T-cell (primary cell): ENCODE results near the gene TCF21. TPM values are rescaled to one million over a fixed set of nuclear protein-coding genes. Genes with fewer than 3 reads are reported as not detected.
"Not testable (repeated sequence)": the region's sequence is repeated elsewhere in the genome, so short reads cannot be mapped to it uniquely, and the experiment has no call there.

Experiments used
- ATAC-seq, 4 experiments: fragments of 200-7000 bp in 3 of 4; fragments of 150-1000 bp in 1 of 4; cut with Tn5 transposase; replicated peaks in 1 of 4; 1 replicate in 3 of 4; 2 replicates in 1 of 4; pipeline ENCODE4 v1.10.0; 2021; ENCODE audit warnings: moderate library complexity in 3 of 4, mild to moderate bottlenecking in 2 of 4, moderate number of reproducible peaks in 1 of 4
- CTCF ChIA-PET, 2 donors: fragments of 300-600 bp; sonication (Branson Sonifier 250); formaldehyde crosslinking; loops; one replicate each; lab custom pipeline; 2022; ENCODE audit warnings: antibody characterized with exemption in 2 of 2; lab: Charles Lee
- POLR2A ChIA-PET, 2 donors: fragments of 300-600 bp; sonication (Branson Sonifier 250); formaldehyde crosslinking; loops; one replicate each; lab custom pipeline; 2022; ENCODE audit warnings: antibody characterized with exemption in 2 of 2; lab: Charles Lee
- DNase-seq, 35 experiments: peaks; one replicate each; pipeline versions ENCODE4 v3.0.0 to v3.0.0-alpha.2; 2013 to 2023
- H3K27ac ChIP-seq: one replicate; pipeline ENCODE4 v1.5.1; 2013; ENCODE audit warnings: low read length
- H3K27me3 ChIP-seq, 2 experiments: replicated peaks in 1 of 2; 1 replicate in 1 of 2; 2 replicates in 1 of 2; pipeline versions ENCODE4 v1.6.1 to v1.7.0; 2013; ENCODE audit warnings: low read length in 1 of 2, mixed read lengths in 1 of 2; ENCODE audit not compliant: control insufficient read depth in 2 of 2, insufficient read depth in 2 of 2; ENCODE audit errors: extremely low read depth in 1 of 2
- H3K36me3 ChIP-seq, 2 donors: 1 replicate in 1 of 2; 2 replicates in 1 of 2; pipeline versions ENCODE4 v1.6.1 to v1.7.0; 2013; ENCODE audit warnings: low read length in 1 of 2; ENCODE audit not compliant: control insufficient read depth in 2 of 2, insufficient read depth in 1 of 2; ENCODE audit errors: extremely low read depth in 1 of 2
- H3K4me1 ChIP-seq, 2 experiments: 1 replicate in 1 of 2; 2 replicates in 1 of 2; pipeline versions ENCODE4 v1.6.1 to v1.7.0; 2013; ENCODE audit warnings: low read length in 2 of 2, mixed read lengths in 1 of 2; ENCODE audit not compliant: insufficient read depth in 2 of 2, control insufficient read depth in 1 of 2; ENCODE audit errors: extremely low read depth in 1 of 2
- H3K4me3 ChIP-seq, 2 donors: 1 replicate in 1 of 2; 2 replicates in 1 of 2; pipeline versions ENCODE4 v1.5.1 to v1.7.0; 2013; ENCODE audit warnings: mild to moderate bottlenecking in 2 of 2, low read length in 1 of 2, moderate library complexity in 1 of 2; ENCODE audit not compliant: control insufficient read depth in 1 of 2; ENCODE audit errors: extremely low read depth in 1 of 2
- H3K9me3 ChIP-seq: 2 replicates; pipeline ENCODE4 v1.7.0; 2013
- H3K27ac Mint-ChIP-seq, 2 donors: one replicate each; pipeline ENCODE4 v1.8.0; 2020 to 2021; ENCODE audit warnings: mild to moderate bottlenecking in 2 of 2, mixed read lengths in 2 of 2
- H3K27me3 Mint-ChIP-seq, 2 donors: one replicate each; pipeline ENCODE4 v1.8.0; 2021 to 2022; ENCODE audit warnings: mixed read lengths in 2 of 2
- H3K36me3 Mint-ChIP-seq: one replicate; pipeline ENCODE4 v1.8.0; 2021; ENCODE audit warnings: mixed read lengths
- H3K4me1 Mint-ChIP-seq, 3 donors: one replicate each; pipeline ENCODE4 v1.8.0; 2020 to 2022; ENCODE audit warnings: mixed read lengths in 3 of 3, mild to moderate bottlenecking in 1 of 3
- H3K4me3 Mint-ChIP-seq, 3 donors: one replicate each; pipeline ENCODE4 v1.8.0; 2020 to 2022; ENCODE audit warnings: mild to moderate bottlenecking in 3 of 3, mixed read lengths in 3 of 3, moderate library complexity in 3 of 3
- H3K9me3 Mint-ChIP-seq, 3 donors: one replicate each; pipeline ENCODE4 v1.8.0; 2020 to 2022; ENCODE audit warnings: mixed read lengths in 3 of 3
- WGBS: methylation state at CpG from one replicate; pipeline ENCODE4 v1.1.5; 2013; ENCODE audit warnings: missing lambda C conversion rate; ENCODE audit not compliant: insufficient coverage; 5-methylcytosine and 5-hydroxymethylcytosine counted together
- total RNA-seq, 35 experiments: library from RNA in 6 of 35; stranded (reverse) in 6 of 35; fragments of 120-200 nt in 1 of 35; gene quantifications; one replicate each; pipeline versions ENCODE4 v1.2.1 to v1.2.4 and lab custom pipeline; 2013 to 2026

TCF21 gene
- total RNA-seq, 5 donors from 2014 or later (not counting 1 experiment from before 2014, with no cell fraction given), result 0.07 to 0.12 TPM; not detected in 3

GRCh38 chr6:133923938-133924593 is 35.2 kb downstream of the TCF21 start:
- Histone ChIP-seq H3K4me3 (no peak overlapping the region), H3K27me3 (peaks cover 6 to 19% of the 10 kb centered on the region in 2 experiments), H3K9me3 (no peaks in the 10 kb centered on the region), H3K4me1 (no peaks in the 10 kb centered on the region), H3K36me3 (no peaks in the 10 kb centered on the region), H3K27ac (no peak overlapping the region)
- ChIA-PET POLR2A (interaction anchor here in 1 of 2 donors (0.5 kb wide), 1 partner anchor 1213 kb away, joined by 3 read pairs; no protein-coding TSS in a partner anchor), CTCF (interaction anchor here (0.5 to 7.8 kb wide), 52 partner anchors 8 to 1253 kb away, joined by 3 to 201 read pairs (median 5); partner anchors contain the start of gene TBPL1 (in 1 of the 2))
- Mint-ChIP-seq H3K9me3 (no peaks in the 10 kb centered on the region), H3K27me3 (peaks cover 20 to 40% of the 10 kb centered on the region in 2 donors), H3K27ac (no peak overlapping the region), H3K4me1 (no peaks in the 10 kb centered on the region), H3K4me3 (no peak overlapping the region), H3K36me3 (no peaks in the 10 kb centered on the region)
- DNase-seq, result peak in 33 of 35 experiments; percentile 8 to 82 (median 42)
- peak; percentile 80 to 89 (median 86) for ATAC-seq
- 24% methylated on average over 3 of the region's 6 CpGs for WGBS

- H3K27me3 ChIP-seq, H3K36me3 ChIP-seq, H3K4me3 ChIP-seq, H3K27ac ChIP-seq, H3K4me3 Mint-ChIP-seq, POLR2A ChIA-PET, H3K4me1 Mint-ChIP-seq, H3K4me1 ChIP-seq, ATAC-seq, H3K36me3 Mint-ChIP-seq, H3K9me3 ChIP-seq, H3K27ac Mint-ChIP-seq, DNase-seq: not testable (repeated sequence)
- CTCF ChIA-PET, result interaction anchor here in 1 of 2 donors (1.2 kb wide), 1 partner anchor 34 kb away, joined by 3 read pairs; no protein-coding TSS in a partner anchor
- peaks cover 47 to 49% of the 10 kb centered on the region in 2 donors for H3K27me3 Mint-ChIP-seq
- 60% methylated on average over 1 of the region's 6 CpGs for WGBS
- H3K9me3 Mint-ChIP-seq, result peaks cover 6 to 11% (median 7%) of the 10 kb centered on the region in 3 donors
Observed at GRCh38 chr6:133931221-133931620, 42.3 kb downstream of the TCF21 start.

GRCh38 chr6:133936352-133936751 is 47.4 kb downstream of the TCF21 start:
- DNase-seq, ATAC-seq, H3K36me3 ChIP-seq, CTCF ChIA-PET, H3K27me3 ChIP-seq, H3K4me1 Mint-ChIP-seq, H3K27ac Mint-ChIP-seq, H3K27ac ChIP-seq, H3K4me3 ChIP-seq, H3K4me3 Mint-ChIP-seq, H3K4me1 ChIP-seq, POLR2A ChIA-PET, H3K9me3 ChIP-seq, H3K36me3 Mint-ChIP-seq: not testable (repeated sequence)
- Mint-ChIP-seq H3K27me3 (peaks cover 36 to 46% of the 10 kb centered on the region in 2 donors), H3K9me3 (peaks cover 6 to 11% (median 7%) of the 10 kb centered on the region in 3 donors)
- WGBS, result no CpG with 5 or more reads among the region's 3 CpGs

DNA sequence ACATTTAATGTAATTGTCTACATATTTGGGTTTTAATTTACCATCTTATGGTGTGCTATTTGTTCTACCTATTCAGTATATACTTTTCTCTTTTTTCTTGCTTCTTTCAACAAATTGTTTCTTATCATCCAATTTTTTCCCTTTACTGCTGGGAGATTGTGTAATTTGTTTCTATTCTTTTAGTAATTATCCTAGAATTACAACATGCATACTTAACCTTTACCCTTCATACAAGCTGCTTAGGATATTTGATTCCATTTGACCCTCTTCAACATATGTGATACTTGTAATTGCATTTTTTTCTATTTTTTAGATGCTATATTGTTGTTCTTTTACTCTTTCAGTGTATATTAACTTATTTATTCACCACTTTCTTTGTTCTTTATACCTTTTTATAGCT is 49.0 kb downstream of the TCF21 start:
- no peak for DNase-seq
- POLR2A ChIA-PET, result no interaction called here
- Histone ChIP-seq H3K9me3 (no peaks in the 10 kb centered on the region), H3K4me1 (no peaks in the 10 kb centered on the region), H3K36me3 (no peaks in the 10 kb centered on the region), H3K27me3 (peaks cover 0 to 7% of the 10 kb centered on the region in 2 experiments), H3K27ac (no peak overlapping the region), H3K4me3 (no peak overlapping the region)
- H3K27ac Mint-ChIP-seq, result no peak overlapping the region
- CTCF ChIA-PET, result interaction anchor here (0.6 to 1.0 kb wide), 5 partner anchors 11 to 544 kb away, joined by 3 read pairs; no protein-coding TSS in a partner anchor
- H3K4me3 Mint-ChIP-seq, result no peak overlapping the region
- ATAC-seq, result no peak
- H3K27me3 Mint-ChIP-seq, result peaks cover 21 to 40% of the 10 kb centered on the region in 2 donors
- peaks cover 6 to 11% (median 7%) of the 10 kb centered on the region in 3 donors for H3K9me3 Mint-ChIP-seq
- no peaks in the 10 kb centered on the region for H3K4me1 Mint-ChIP-seq
- peaks cover 7% of the 10 kb centered on the region for H3K36me3 Mint-ChIP-seq

DNA sequence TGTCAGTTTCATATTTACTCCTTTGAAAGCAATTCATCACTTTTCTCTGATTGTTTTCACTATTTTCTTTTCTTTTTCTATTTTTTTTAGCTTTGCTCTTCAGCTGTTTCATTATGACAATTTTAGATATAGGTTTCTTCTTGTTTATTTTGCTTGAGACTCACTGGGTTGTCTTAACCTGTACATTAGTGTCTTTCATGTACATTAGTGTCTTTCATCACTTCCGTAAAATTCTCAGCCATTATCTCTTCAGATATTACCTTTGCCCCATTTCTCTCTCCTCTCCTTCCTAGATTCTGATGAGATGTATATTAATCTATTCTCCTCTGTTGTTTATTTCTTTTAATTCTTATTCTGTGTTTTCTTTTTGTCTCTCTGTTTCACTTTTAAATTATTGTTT is 49.6 kb downstream of the TCF21 start:
- no peak overlapping the region for H3K4me3 Mint-ChIP-seq
- no CpG with 5 or more reads among the region's 1 CpG for WGBS
- Histone ChIP-seq H3K9me3 (no peaks in the 10 kb centered on the region), H3K27me3 (peaks cover 0 to 7% of the 10 kb centered on the region in 2 experiments), H3K4me1 (no peaks in the 10 kb centered on the region), H3K27ac (no peak overlapping the region), H3K36me3 (no peaks in the 10 kb centered on the region), H3K4me3 (no peak overlapping the region)
- H3K27ac Mint-ChIP-seq, result no peak overlapping the region
- H3K36me3 Mint-ChIP-seq, result peaks cover 2% of the 10 kb centered on the region
- DNase-seq (no peak), ATAC-seq (no peak)
- H3K4me1 Mint-ChIP-seq, result no peaks in the 10 kb centered on the region
- peaks cover 1 to 6% (median 2%) of the 10 kb centered on the region in 3 donors for H3K9me3 Mint-ChIP-seq
- POLR2A ChIA-PET, result no interaction called here
- H3K27me3 Mint-ChIP-seq, result peaks cover 16 to 36% of the 10 kb centered on the region in 2 donors
- CTCF ChIA-PET, result interaction anchor here (0.7 to 1.0 kb wide), 4 partner anchors 16 to 543 kb away, joined by 3 to 4 read pairs (median 3); no protein-coding TSS in a partner anchor

GRCh38 chr6:133939778-133940667 is 51.1 kb downstream of the TCF21 start:
- H3K4me3 ChIP-seq, result no peak overlapping the region
- ChIA-PET CTCF (interaction anchor here (0.7 to 1.3 kb wide), 4 partner anchors 16 to 397 kb away, joined by 3 to 9 read pairs (median 4); no protein-coding TSS in a partner anchor), POLR2A (no interaction called here)
- no peaks in the 10 kb centered on the region for H3K4me1 Mint-ChIP-seq
- ATAC-seq, result no peak
- no peak overlapping the region for H3K4me3 Mint-ChIP-seq
- H3K27ac Mint-ChIP-seq, result no peak overlapping the region
- peaks cover 0 to 11% of the 10 kb centered on the region in 2 experiments for H3K27me3 ChIP-seq
- no peak overlapping the region for H3K27ac ChIP-seq
- no peaks in the 10 kb centered on the region for H3K36me3 Mint-ChIP-seq
- peaks cover 4 to 28% of the 10 kb centered on the region in 2 donors for H3K27me3 Mint-ChIP-seq
- no peaks in the 10 kb centered on the region for H3K9me3 ChIP-seq
- no peak for DNase-seq
- no peaks in the 10 kb centered on the region for H3K9me3 Mint-ChIP-seq
- H3K4me1 ChIP-seq, result no peaks in the 10 kb centered on the region
- no CpG with 5 or more reads among the region's 8 CpGs for WGBS
- no peaks in the 10 kb centered on the region for H3K36me3 ChIP-seq
